Astrocyte (in vitro differentiated cells and primary cell): ENCODE measurements around the gene MYH15. TPM values are rescaled to one million over a fixed set of nuclear protein-coding genes. Genes with fewer than 3 reads are reported as not detected.

Experiments
- DNase-seq: peaks from one replicate; pipeline ENCODE4 v3.0.0-alpha.2; 2010; ENCODE audit warnings: low read depth
- FAIRE-seq: peaks from 2 replicates; lab custom pipeline; 2011; peaks lifted over from hg19 to GRCh38; lab: Jason Lieb, UNC
- H2AFZ ChIP-seq: 2 replicates; pipeline ENCODE4 v1.6.0; 2012; ENCODE audit warnings: low read depth, low read length, inconsistent platforms
- H3K27ac ChIP-seq: 2 replicates; pipeline ENCODE4 v1.5.1; 2011; ENCODE audit warnings: low read depth, low read length, inconsistent platforms
- H3K27me3 ChIP-seq: 2 replicates; pipeline ENCODE4 v1.6.0; 2011; ENCODE audit warnings: low read length, inconsistent platforms; ENCODE audit not compliant: insufficient read depth
- H3K36me3 ChIP-seq: 2 replicates; pipeline ENCODE4 v1.5.1; 2011; ENCODE audit warnings: low read length, inconsistent platforms; ENCODE audit not compliant: insufficient read depth
- H3K4me1 ChIP-seq: 2 replicates; pipeline ENCODE4 v1.5.1; 2011; ENCODE audit warnings: low read length, inconsistent platforms; ENCODE audit not compliant: insufficient read depth
- H3K4me2 ChIP-seq: 2 replicates; pipeline ENCODE4 v1.6.0; 2012; ENCODE audit warnings: low read length, inconsistent platforms
- H3K4me3 ChIP-seq: 2 replicates; pipeline ENCODE4 v1.5.1; 2011; ENCODE audit warnings: low read depth, mild to moderate bottlenecking, low read length, inconsistent platforms; ENCODE audit not compliant: insufficient read depth
- H3K79me2 ChIP-seq: 2 replicates; pipeline ENCODE4 v1.6.0; 2012; ENCODE audit warnings: mild to moderate bottlenecking, low read length, inconsistent platforms; ENCODE audit not compliant: insufficient read depth
- H3K9ac ChIP-seq: 2 replicates; pipeline ENCODE4 v1.6.0; 2012; ENCODE audit warnings: mild to moderate bottlenecking, low read length, inconsistent platforms
- H3K9me3 ChIP-seq: 2 replicates; pipeline ENCODE4 v1.5.1; 2012; ENCODE audit warnings: low read depth, mild to moderate bottlenecking, low read length, inconsistent platforms; ENCODE audit not compliant: insufficient read depth
- H4K20me1 ChIP-seq: 2 replicates; pipeline ENCODE4 v1.6.0; 2012; ENCODE audit warnings: low read length, inconsistent platforms; ENCODE audit not compliant: insufficient read depth
- H3K27ac Mint-ChIP-seq: one replicate; pipeline ENCODE4 v1.8.0; 2021; ENCODE audit warnings: mild to moderate bottlenecking, mixed read lengths; ENCODE audit not compliant: unreplicated experiment
- H3K27me3 Mint-ChIP-seq: one replicate; pipeline ENCODE4 v1.8.0; 2021; ENCODE audit warnings: low read depth, mixed read lengths; ENCODE audit not compliant: unreplicated experiment
- H3K36me3 Mint-ChIP-seq: one replicate; pipeline ENCODE4 v1.8.0; 2021; ENCODE audit warnings: low read depth, mixed read lengths; ENCODE audit not compliant: unreplicated experiment
- H3K4me1 Mint-ChIP-seq: one replicate; pipeline ENCODE4 v1.8.0; 2021; ENCODE audit warnings: low read depth, mixed read lengths; ENCODE audit not compliant: unreplicated experiment
- H3K4me3 Mint-ChIP-seq: one replicate; pipeline ENCODE4 v1.8.0; 2021; ENCODE audit warnings: mild to moderate bottlenecking, moderate library complexity, mixed read lengths; ENCODE audit not compliant: unreplicated experiment
- H3K9me3 Mint-ChIP-seq: one replicate; pipeline ENCODE4 v1.8.0; 2021; ENCODE audit warnings: mild to moderate bottlenecking, mixed read lengths; ENCODE audit not compliant: unreplicated experiment
- CTCF ChIP-seq: IDR thresholded peaks from 2 replicates; pipeline ENCODE4 v1.5.1; 2011; ENCODE audit warnings: low read depth, mild to moderate bottlenecking, inconsistent platforms, low read length, moderate library complexity; ENCODE audit not compliant: insufficient read depth
- EZH2 ChIP-seq: IDR thresholded peaks from 2 replicates; pipeline ENCODE4 v1.6.1; 2012; ENCODE audit warnings: mild to moderate bottlenecking, low read length, inconsistent platforms; ENCODE audit not compliant: insufficient read depth
- total RNA-seq: library from RNA; stranded (reverse); gene quantifications from 2 replicates; pipeline ENCODE4 v1.2.1, GENCODE V29; 2021

Gene MYH15
- total RNA-seq, 1 donor from 2014 or later = 0.59 TPM

- FAIRE-seq (no peak), DNase-seq (no peak)
- H3K36me3 ChIP-seq = no peaks in the 10 kb centered on the region
- no peaks in the 10 kb centered on the region for H3K4me1 ChIP-seq
- no peak for TF ChIP-seq CTCF
- no peak for TF ChIP-seq EZH2
- no peaks in the 10 kb centered on the region for H3K4me1 Mint-ChIP-seq
- H3K4me3 ChIP-seq = no peak overlapping the region
- no peaks in the 10 kb centered on the region for H3K9me3 ChIP-seq
- H3K36me3 Mint-ChIP-seq = no peaks in the 10 kb centered on the region
- no peak overlapping the region for H2AFZ ChIP-seq
- no peaks in the 10 kb centered on the region for H3K79me2 ChIP-seq
- no peaks in the 10 kb centered on the region for H4K20me1 ChIP-seq
- no peak overlapping the region for H3K27ac ChIP-seq
- no peaks in the 10 kb centered on the region for H3K27me3 Mint-ChIP-seq
- H3K9me3 Mint-ChIP-seq = no peaks in the 10 kb centered on the region
- H3K4me3 Mint-ChIP-seq = no peak overlapping the region
- no peak overlapping the region for H3K4me2 ChIP-seq
- H3K27ac Mint-ChIP-seq = no peak overlapping the region
- H3K27me3 ChIP-seq = no peaks in the 10 kb centered on the region
- H3K9ac ChIP-seq = no peak overlapping the region
Measured at GRCh38 chr3:108518895-108519294, 8.5 kb upstream of the MYH15 start.

GRCh38 chr3:108516881-108517280 lies 6.5 kb upstream of the MYH15 start:
- TF ChIP-seq CTCF (no peak), EZH2 (no peak)
- Histone ChIP-seq H3K27me3 (no peaks in the 10 kb centered on the region), H3K4me1 (no peaks in the 10 kb centered on the region), H3K36me3 (no peaks in the 10 kb centered on the region), H3K79me2 (no peaks in the 10 kb centered on the region), H3K4me3 (no peak overlapping the region), H3K27ac (no peak overlapping the region), H3K9ac (no peak overlapping the region), H4K20me1 (no peaks in the 10 kb centered on the region), H3K4me2 (no peak overlapping the region), H2AFZ (no peak overlapping the region), H3K9me3 (no peaks in the 10 kb centered on the region)
- Mint-ChIP-seq H3K9me3 (no peaks in the 10 kb centered on the region), H3K27me3 (no peaks in the 10 kb centered on the region), H3K27ac (no peak overlapping the region), H3K4me3 (no peak overlapping the region), H3K36me3 (no peaks in the 10 kb centered on the region), H3K4me1 (no peaks in the 10 kb centered on the region)
- FAIRE-seq = no peak
- no peak for DNase-seq

GRCh38 chr3:108513961-108514360 lies 3.6 kb upstream of the MYH15 start:
- no peak overlapping the region for H3K27ac ChIP-seq
- no peaks in the 10 kb centered on the region for H4K20me1 ChIP-seq
- TF ChIP-seq CTCF = no peak
- TF ChIP-seq EZH2 = no peak
- FAIRE-seq (no peak), DNase-seq (no peak)
- no peak overlapping the region for H3K9ac ChIP-seq
- Mint-ChIP-seq H3K36me3 (no peaks in the 10 kb centered on the region), H3K9me3 (no peaks in the 10 kb centered on the region), H3K27ac (no peak overlapping the region), H3K27me3 (no peaks in the 10 kb centered on the region), H3K4me3 (no peak overlapping the region), H3K4me1 (peaks cover 4% of the 10 kb centered on the region)
- H3K79me2 ChIP-seq = no peaks in the 10 kb centered on the region
- H3K4me3 ChIP-seq = no peak overlapping the region
- no peak overlapping the region for H2AFZ ChIP-seq
- H3K4me2 ChIP-seq = no peak overlapping the region
- H3K9me3 ChIP-seq = no peaks in the 10 kb centered on the region
- H3K4me1 ChIP-seq = no peaks in the 10 kb centered on the region
- H3K27me3 ChIP-seq = no peaks in the 10 kb centered on the region
- H3K36me3 ChIP-seq = no peaks in the 10 kb centered on the region
